HCT116 (cell line): ENCODE measurements around the gene TTC33. TPM values are rescaled to one million over a fixed set of nuclear protein-coding genes. Genes with fewer than 3 reads are reported as not detected.

ENCODE experiments used
- ATAC-seq: fragments of 200-7000 bp; cut with Tn5 transposase; 2 replicates; pipeline ENCODE4 v1.9.1; 2020; ENCODE audit warnings: mild to moderate bottlenecking, moderate library complexity
- BruUV-seq: library from RNA; stranded (reverse); fragments of 400-500 nt; replicated peaks from 2 replicates; lab custom pipeline; 2021; lab: Mats Ljungman, UMichigan
- CTCF ChIA-PET: fragments of 300-600 bp; sonication (Branson Sonifier 250); formaldehyde crosslinking; loops from one replicate; lab custom pipeline; 2021; ENCODE audit warnings: antibody characterized with exemption; lab: Charles Lee
- POLR2A ChIA-PET: fragments of 300-600, 350-600 bp; sonication (Branson Sonifier 250); formaldehyde crosslinking; loops from one replicate; lab custom pipeline; 2021; ENCODE audit warnings: antibody characterized with exemption; lab: Charles Lee
- RAD21 ChIA-PET, 2 experiments: fragments of 300-600 bp; sonication (Branson Sonifier 250); formaldehyde crosslinking; loops; one replicate each; lab custom pipeline; 2023; ENCODE audit warnings: low total read pairs in 2 of 2; ENCODE audit not compliant: uncharacterized antibody in 2 of 2, unreplicated experiment in 2 of 2, low non-redundant PET in 1 of 2; lab: Charles Lee
- DNase-seq: peaks from one replicate; pipeline ENCODE4 v3.0.0-alpha.2; 2010; ENCODE audit warnings: low read depth, low spot score
- H2AFZ ChIP-seq: fragments of 200-600 bp; shearing (Covaris generic), sonication (generic); 2 replicates; pipeline ENCODE4 v1.6.1; 2017; ENCODE audit warnings: low read depth, mixed run types, mixed read lengths, antibody characterized with exemption, low read length; ENCODE audit not compliant: poor library complexity, severe bottlenecking
- H3K27ac ChIP-seq: 2 replicates; pipeline ENCODE4 v1.5.1; 2012; ENCODE audit warnings: low read depth, low read length
- H3K27me3 ChIP-seq: fragments of 200-600 bp; sonication (generic); 2 replicates; pipeline ENCODE4 v1.6.1; 2016; ENCODE audit warnings: mixed run types, low read length, mixed read lengths; ENCODE audit not compliant: insufficient read depth
- H3K36me3 ChIP-seq, 2 experiments: fragments of 200-500 bp in 1 of 2; fragments of 200-600 bp in 1 of 2; sonication (Bioruptor generic) in 1 of 2; sonication (generic) in 1 of 2; 2 replicates each; pipeline versions ENCODE4 v1.5.1 to v1.6.1; 2014 to 2016; ENCODE audit warnings: low read length in 2 of 2, inconsistent platforms in 1 of 2, mixed read lengths in 1 of 2, mixed run types in 1 of 2; ENCODE audit not compliant: insufficient read depth in 2 of 2, control insufficient read depth in 1 of 2
- H3K4me1 ChIP-seq, 2 experiments: fragments of 200-600 bp in 1 of 2; sonication (generic) in 1 of 2; 2 replicates each; pipeline versions ENCODE4 v1.5.1 to v1.6.1; 2012 to 2017; ENCODE audit warnings: low read length in 2 of 2, inconsistent platforms in 1 of 2, mild to moderate bottlenecking in 1 of 2, mixed read lengths in 1 of 2, mixed run types in 1 of 2, moderate library complexity in 1 of 2; ENCODE audit not compliant: insufficient read depth in 2 of 2, control insufficient read depth in 1 of 2
- H3K4me2 ChIP-seq: fragments of 200-600 bp; sonication (generic); 2 replicates; pipeline ENCODE4 v1.6.1; 2017; ENCODE audit warnings: mixed run types, low read length, mixed read lengths
- H3K4me3 ChIP-seq, 2 experiments: fragments of 200-600 bp in 1 of 2; sonication (generic) in 1 of 2; replicated peaks in 1 of 2; 2 replicates each; pipeline ENCODE4 v1.5.1; 2011 to 2016; ENCODE audit warnings: low read length in 2 of 2, control low read depth in 1 of 2, low read depth in 1 of 2, mild to moderate bottlenecking in 1 of 2, mixed read lengths in 1 of 2, mixed run types in 1 of 2
- H3K79me2 ChIP-seq: fragments of 200-600 bp; sonication (generic); 2 replicates; pipeline ENCODE4 v1.6.1; 2017; ENCODE audit warnings: mild to moderate bottlenecking, mixed run types, low read length, moderate library complexity, mixed read lengths; ENCODE audit not compliant: insufficient read depth
- H3K9ac ChIP-seq: fragments of 200-600 bp; sonication (generic); 2 replicates; pipeline ENCODE4 v1.6.1; 2016; ENCODE audit warnings: low read length, mixed read lengths
- H3K9me2 ChIP-seq: fragments of 200-600 bp; sonication (generic), shearing (Covaris generic); 2 replicates; pipeline ENCODE4 v1.6.1; 2017; ENCODE audit warnings: mixed run types, mild to moderate bottlenecking, moderate library complexity; ENCODE audit not compliant: insufficient read depth
- H3K9me3 ChIP-seq, 2 experiments: fragments of 200-500 bp in 1 of 2; fragments of 200-600 bp in 1 of 2; sonication (Bioruptor generic) in 1 of 2; sonication (generic) in 1 of 2; 2 replicates each; pipeline ENCODE4 v1.6.1; 2014 to 2017; ENCODE audit warnings: low read length in 2 of 2, mixed read lengths in 2 of 2, inconsistent platforms in 1 of 2, low read depth in 1 of 2, mild to moderate bottlenecking in 1 of 2, mixed run types in 1 of 2, moderate library complexity in 1 of 2; ENCODE audit not compliant: control insufficient read depth in 1 of 2, insufficient read depth in 1 of 2
- H4K20me1 ChIP-seq: fragments of 200-600 bp; sonication (generic), shearing (Covaris generic); 2 replicates; pipeline ENCODE4 v1.6.1; 2017; ENCODE audit warnings: mixed run types, mild to moderate bottlenecking, moderate library complexity; ENCODE audit not compliant: insufficient read depth
- ATF3 ChIP-seq: IDR thresholded peaks from 2 replicates; pipeline ENCODE4 v1.6.1; 2012
- CBX3 ChIP-seq: IDR thresholded peaks from 2 replicates; pipeline ENCODE4 v1.6.1; 2012; ENCODE audit warnings: low read depth
- CEBPB ChIP-seq: IDR thresholded peaks from 2 replicates; pipeline ENCODE4 v1.6.1; 2012; ENCODE audit warnings: low read depth
- CTCF ChIP-seq, 3 experiments: fragments of 200-600 bp in 1 of 3; sonication (generic) in 1 of 3; IDR thresholded peaks in 2 of 3; conservative IDR thresholded peaks in 1 of 3; 2 replicates each; pipeline ENCODE4 v1.5.1; 2012 to 2017; ENCODE audit warnings: low read depth in 2 of 3, low read length in 2 of 3, antibody characterized with exemption in 1 of 3, borderline replicate concordance in 1 of 3, control low read depth in 1 of 3, mild to moderate bottlenecking in 1 of 3, mixed read lengths in 1 of 3, mixed run types in 1 of 3, moderate library complexity in 1 of 3; ENCODE audit not compliant: insufficient read depth in 1 of 3
- EGR1 ChIP-seq: IDR thresholded peaks from 2 replicates; pipeline ENCODE4 v1.6.1; 2012; ENCODE audit warnings: low read depth
- FOSL1 ChIP-seq: IDR thresholded peaks from 2 replicates; pipeline ENCODE4 v1.6.1; 2012; ENCODE audit warnings: low read depth
- MAX ChIP-seq: IDR thresholded peaks from 2 replicates; pipeline ENCODE4 v1.6.1; 2012
- POLR2A ChIP-seq: IDR thresholded peaks from 2 replicates; pipeline ENCODE4 v1.7.0; 2011; ENCODE audit warnings: borderline replicate concordance; ENCODE audit not compliant: insufficient read depth, insufficient read length; ENCODE audit errors: extremely low read depth
- POLR2AphosphoS5 ChIP-seq: IDR thresholded peaks from 2 replicates; pipeline ENCODE4 v1.6.1; 2011; ENCODE audit warnings: mild to moderate bottlenecking, low read depth, low read length, moderate library complexity
- RAD21 ChIP-seq: IDR thresholded peaks from 2 replicates; pipeline ENCODE4 v1.6.1; 2012; ENCODE audit warnings: low read depth, mild to moderate bottlenecking
- REST ChIP-seq: IDR thresholded peaks from 2 replicates; pipeline ENCODE4 v1.6.1; 2012; ENCODE audit warnings: low read depth
- SIN3A ChIP-seq: IDR thresholded peaks from 2 replicates; pipeline ENCODE4 v1.6.1; 2012; ENCODE audit warnings: low read depth
- SP1 ChIP-seq: IDR thresholded peaks from 2 replicates; pipeline ENCODE4 v1.6.1; 2012; ENCODE audit warnings: low read depth
- SRF ChIP-seq: IDR thresholded peaks from 2 replicates; pipeline ENCODE4 v1.6.1; 2012; ENCODE audit warnings: low read depth
- TCF7L2 ChIP-seq: IDR thresholded peaks from 2 replicates; pipeline ENCODE4 v1.7.0; 2011; ENCODE audit warnings: borderline replicate concordance, inconsistent platforms; ENCODE audit not compliant: insufficient read depth, insufficient read length; ENCODE audit errors: extremely low read depth
- ZBTB33 ChIP-seq: IDR thresholded peaks from 2 replicates; pipeline ENCODE4 v1.6.1; 2011; ENCODE audit warnings: mild to moderate bottlenecking, low read length, moderate library complexity; ENCODE audit not compliant: insufficient replicate concordance; ENCODE audit errors: extremely low read depth
- ZFX ChIP-seq: fragments of 450-650 bp; IDR thresholded peaks from 2 replicates; pipeline ENCODE4 v1.6.1; 2017
- intact Hi-C: fragments of 100-400 bp; cut with micrococcal nuclease; formaldehyde crosslinking; loops from 2 replicates; pipeline ENCODE4 v1.10.0; 2022
- total RNA-seq: library from RNA; stranded (reverse); gene quantifications from one replicate; pipeline ENCODE4 v1.2.1, GENCODE V29; 2021; ENCODE audit not compliant: unreplicated experiment

The TTC33 gene
- total RNA-seq, 1 experiment from 2014 or later: 14.5 TPM

- no peak for DNase-seq
- Histone ChIP-seq H3K9me2 (no peaks in the 10 kb centered on the region), H3K4me1 (peaks cover 0 to 8% of the 10 kb centered on the region in 2 experiments; a peak in 1 of 4 replicates), H3K4me2 (no peak overlapping the region), H3K9me3 (no peaks in the 10 kb centered on the region), H3K27ac (no peak overlapping the region), H2AFZ (no peak overlapping the region), H3K27me3 (no peaks in the 10 kb centered on the region), H3K36me3 (no peaks in the 10 kb centered on the region), H3K4me3 (no peak overlapping the region), H3K9ac (no peak overlapping the region), H3K79me2 (no peaks in the 10 kb centered on the region), H4K20me1 (no peaks in the 10 kb centered on the region)
- ATAC-seq: no peak
- POLR2A ChIA-PET: no interaction called here
- BruUV-seq: no TSS peak
- TF ChIP-seq RAD21: no peak
- no peak for TF ChIP-seq FOSL1
- no peak for TF ChIP-seq ZBTB33
- TF ChIP-seq MAX: no peak
- no peak for TF ChIP-seq CEBPB
- TF ChIP-seq SP1: no peak
- no peak for TF ChIP-seq CTCF (IDR thresholded peaks at IDR 0.05 in 2 of 3, conservative IDR thresholded peaks at IDR 0.05 in 1 of 3; ENCODE audit: borderline replicate concordance in 1 of 3, insufficient read depth in 1 of 3, low read depth in 2 of 3, low read length in 2 of 3)
- no peak for TF ChIP-seq ATF3
- no peak for TF ChIP-seq EGR1
- no peak for TF ChIP-seq CBX3
- TF ChIP-seq ZFX: no peak
- no peak for TF ChIP-seq SRF
- TF ChIP-seq POLR2AphosphoS5: no peak
- no peak for TF ChIP-seq TCF7L2
- no peak for TF ChIP-seq POLR2A
- no peak for TF ChIP-seq REST
- TF ChIP-seq SIN3A: no peak
- intact Hi-C loops: no loop called here
- CTCF ChIA-PET: no interaction called here
- RAD21 ChIA-PET: no interaction called here
Observed at GRCh38 chr5:40554054-40554453, 201.7 kb downstream of the TTC33 start.
